ENCODE results near the gene ACAD11. TPM values are rescaled to one million over a fixed set of nuclear protein-coding genes. Genes with fewer than 3 reads are reported as not detected.

Gene ACAD11
- total and polyA plus RNA-seq, 12 donors = 7.6 to 31.2 (median 22.2) TPM

- DNase-seq (no peak), ATAC-seq (peak in 3 of 8 donors; percentile 37 to 52 (median 50))
- Histone ChIP-seq H3K27ac (peak overlapping the region in 1 of 10 donors; percentile 49), H3K9me3 (no peaks in the 10 kb centered on the region), H3K27me3 (no peaks in the 10 kb centered on the region), H3K36me3 (peaks cover 0 to 44% (median 28%) of the 10 kb centered on the region in 9 donors), H3K4me3 (no peak overlapping the region), H3K4me1 (peaks cover 0 to 26% (median 0%) of the 10 kb centered on the region in 9 donors)
- intact Hi-C loops (cut with DNase I) = no loop called here
- TF ChIP-seq CTCF (IDR thresholded peaks at IDR 0.05) = no peak
- WGBS, 2 donors = 77 to 86% methylated on average over 2 of the region's 2 CpGs
Observed at GRCh38 chr3:132543011-132543739, 116.4 kb downstream of the ACAD11 start.

GRCh38 chr3:132542577-132542976 is 117.0 kb downstream of the ACAD11 start:
- 61 to 67% methylated on average over 2 of the region's 2 CpGs for WGBS, 2 donors

GRCh38 chr3:132539681-132540080 is 119.9 kb downstream of the ACAD11 start:
- Histone ChIP-seq H3K27ac (no peak overlapping the region), H3K36me3 (peaks cover 0 to 74% (median 29%) of the 10 kb centered on the region in 9 donors)

More at GRCh38 chr3:132542577-132542976, 117.0 kb downstream of the ACAD11 start:
- H3K4me3 ChIP-seq = no peak overlapping the region
- H3K36me3 ChIP-seq = peaks cover 0 to 50% (median 29%) of the 10 kb centered on the region in 9 donors
- DNase-seq (no peak), ATAC-seq (no peak)
- peaks cover 0 to 26% (median 0%) of the 10 kb centered on the region in 9 donors for H3K4me1 ChIP-seq
- intact Hi-C loops (cut with DNase I) = no loop called here
- no peaks in the 10 kb centered on the region for H3K9me3 ChIP-seq
- H3K27me3 ChIP-seq = no peaks in the 10 kb centered on the region
- TF ChIP-seq CTCF (IDR thresholded peaks at IDR 0.05) = no peak
- H3K27ac ChIP-seq = peak overlapping the region in 1 of 10 donors; percentile 49

GRCh38 chr3:132538072-132538471 is 121.5 kb downstream of the ACAD11 start:
- H3K36me3 ChIP-seq = peaks cover 0 to 90% (median 29%) of the 10 kb centered on the region in 9 donors
- no peaks in the 10 kb centered on the region for H3K27me3 ChIP-seq
- ATAC-seq = no peak
- DNase-seq = no peak
- no peak for TF ChIP-seq CTCF (IDR thresholded peaks at IDR 0.05)
- no peak overlapping the region for H3K4me3 ChIP-seq
- no peak overlapping the region for H3K27ac ChIP-seq
- no peaks in the 10 kb centered on the region for H3K9me3 ChIP-seq
- H3K4me1 ChIP-seq = peaks cover 0 to 17% (median 0%) of the 10 kb centered on the region in 9 donors
- WGBS, 2 donors = 55 to 59% methylated on average over 5 of the region's 5 CpGs
- intact Hi-C loops (cut with DNase I) = loop anchor here in 2 of 10 donors (5.0 kb wide), 1 partner anchor 104 kb away; no protein-coding TSS in a partner anchor

More at GRCh38 chr3:132539681-132540080, 119.9 kb downstream of the ACAD11 start:
- 59 to 77% methylated on average over 3 of the region's 3 CpGs for WGBS, 2 donors
- ATAC-seq (no peak), DNase-seq (no peak)
- no peaks in the 10 kb centered on the region for H3K9me3 ChIP-seq
- intact Hi-C loops (cut with DNase I) = loop anchor here in 2 of 10 donors (5.0 kb wide), 1 partner anchor 103 kb away; no protein-coding TSS in a partner anchor
- peaks cover 0 to 28% (median 0%) of the 10 kb centered on the region in 9 donors for H3K4me1 ChIP-seq
- H3K4me3 ChIP-seq = no peak overlapping the region
- TF ChIP-seq CTCF (IDR thresholded peaks at IDR 0.05) = no peak
- no peaks in the 10 kb centered on the region for H3K27me3 ChIP-seq
